ENCODE data around the gene STX10.

The STX10 gene

GRCh38 chr19:13099073-13099999, 50.8 kb downstream of the STX10 start:
- FAIRE-seq, result no peak

DNA sequence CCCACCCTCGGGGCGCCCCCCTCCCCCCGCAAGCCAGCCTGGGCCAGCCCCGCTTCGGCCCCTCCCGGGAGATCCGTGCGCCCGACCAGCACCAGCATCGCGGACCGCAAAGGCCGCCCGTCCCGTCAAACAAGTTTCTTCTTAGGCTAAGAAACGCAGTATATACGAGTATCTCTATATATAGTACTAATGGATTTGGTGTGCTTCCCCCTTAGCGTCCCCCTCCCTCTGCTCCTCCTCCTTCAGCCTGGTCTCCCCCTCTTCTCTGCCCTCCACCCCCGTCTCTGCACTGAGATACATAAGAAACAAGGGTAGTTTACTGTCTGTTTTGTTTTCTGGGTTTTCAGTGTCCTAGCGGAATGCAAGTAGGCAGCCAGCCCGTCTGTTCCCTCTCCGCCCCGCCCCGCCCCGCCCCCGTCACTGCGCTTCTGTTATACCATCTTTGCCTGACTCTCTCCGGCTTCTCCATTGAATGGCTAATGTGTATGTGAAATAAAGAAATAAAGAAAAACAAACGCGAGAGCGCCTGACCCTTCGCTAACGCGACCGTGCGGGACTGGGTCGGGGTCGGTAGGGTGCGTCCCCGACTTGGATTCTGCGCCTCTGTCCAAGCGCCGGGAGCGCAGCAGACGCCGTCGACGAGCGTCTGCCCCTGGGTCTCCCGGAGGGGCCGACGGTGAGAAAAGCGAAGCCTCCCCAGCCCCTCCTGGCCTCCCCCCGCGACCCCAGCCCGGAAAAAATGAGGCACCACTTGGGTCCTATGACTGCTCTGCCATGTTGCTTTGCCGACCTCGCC, 51.7 kb downstream of the STX10 start:
- FAIRE-seq, result no peak

DNA sequence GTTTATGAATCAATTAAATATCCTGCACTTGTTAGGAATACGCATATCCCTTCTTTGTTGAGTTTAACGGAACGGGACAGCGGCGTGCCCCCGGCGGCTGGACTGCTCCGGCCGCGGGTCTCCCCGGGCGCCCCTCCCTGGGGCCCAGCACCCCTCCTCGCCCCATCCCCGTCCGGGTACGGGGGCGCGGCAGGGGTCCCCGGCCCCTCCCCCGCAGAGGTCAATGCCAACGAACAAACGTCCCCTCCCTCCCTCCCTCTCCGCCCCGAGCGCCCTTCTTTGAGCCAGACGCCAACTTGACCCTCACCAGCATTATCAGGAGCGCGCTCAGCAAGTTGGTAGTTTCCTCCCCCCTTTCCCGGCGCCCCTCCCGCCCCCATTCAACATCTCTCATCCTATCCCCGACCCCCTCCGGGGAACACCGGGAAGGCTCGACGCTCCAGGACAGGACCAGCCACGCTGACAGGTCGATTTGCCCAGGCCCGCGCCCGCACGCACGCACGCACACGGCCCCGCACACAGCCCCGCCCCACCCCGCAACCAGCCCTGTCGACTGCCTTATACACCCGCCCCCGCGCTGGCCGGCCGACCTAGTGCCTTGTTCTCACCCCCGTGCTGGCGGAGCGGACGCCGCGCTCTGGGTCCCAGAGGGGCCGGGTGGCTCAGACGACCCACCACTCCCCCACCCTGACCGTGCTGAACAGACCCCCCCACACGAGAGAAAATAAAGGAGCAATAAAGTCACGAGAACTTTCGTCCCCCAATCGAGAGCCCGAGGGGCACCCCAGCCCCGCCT, 52.5 kb downstream of the STX10 start:
- no peak for FAIRE-seq

DNA sequence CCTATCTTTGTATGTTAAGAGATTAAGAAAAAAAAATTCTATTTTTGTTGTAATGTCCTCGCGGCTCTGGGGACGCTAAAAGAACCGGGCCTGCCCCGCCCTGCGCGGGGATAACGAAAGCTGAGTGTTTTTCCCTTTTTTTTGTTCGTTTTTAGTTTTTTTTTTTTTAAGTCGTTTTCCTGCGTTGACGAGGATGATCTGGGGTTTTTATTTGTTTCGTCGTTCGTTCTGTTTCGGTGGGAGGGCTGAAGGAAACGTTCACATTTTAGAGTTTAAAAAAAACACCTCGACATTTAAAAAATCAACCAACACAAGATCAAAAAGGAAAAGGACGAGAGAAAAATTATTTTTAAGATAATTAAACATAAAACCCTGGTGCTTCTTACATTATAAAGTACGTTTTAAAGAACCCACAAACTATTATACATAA, 53.1 kb downstream of the STX10 start:
- no peak for FAIRE-seq

- no peak for FAIRE-seq
Measured at GRCh38 chr19:13095934-13096927, 53.9 kb downstream of the STX10 start.

DNA sequence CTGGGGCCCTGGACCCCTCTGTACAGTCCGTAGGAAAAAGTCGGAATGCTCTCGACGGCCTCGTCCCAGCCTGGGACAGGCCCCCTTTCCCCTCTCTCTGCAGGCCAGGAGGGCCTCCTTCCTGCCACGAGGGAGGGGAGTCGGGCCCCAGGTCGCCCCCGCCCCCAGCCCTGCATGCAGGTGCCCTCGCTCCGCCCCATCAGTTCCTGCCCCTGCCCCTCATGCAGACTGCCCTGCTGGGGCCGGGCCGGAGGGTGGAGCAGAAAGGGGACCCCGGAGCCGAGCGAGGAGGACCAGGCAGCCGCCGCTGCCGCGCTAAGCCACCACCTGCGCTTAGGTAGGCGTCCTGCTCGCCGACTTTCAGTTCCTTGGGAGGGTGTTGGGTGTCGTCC, 54.8 kb downstream of the STX10 start:
- FAIRE-seq, result no peak

DNA sequence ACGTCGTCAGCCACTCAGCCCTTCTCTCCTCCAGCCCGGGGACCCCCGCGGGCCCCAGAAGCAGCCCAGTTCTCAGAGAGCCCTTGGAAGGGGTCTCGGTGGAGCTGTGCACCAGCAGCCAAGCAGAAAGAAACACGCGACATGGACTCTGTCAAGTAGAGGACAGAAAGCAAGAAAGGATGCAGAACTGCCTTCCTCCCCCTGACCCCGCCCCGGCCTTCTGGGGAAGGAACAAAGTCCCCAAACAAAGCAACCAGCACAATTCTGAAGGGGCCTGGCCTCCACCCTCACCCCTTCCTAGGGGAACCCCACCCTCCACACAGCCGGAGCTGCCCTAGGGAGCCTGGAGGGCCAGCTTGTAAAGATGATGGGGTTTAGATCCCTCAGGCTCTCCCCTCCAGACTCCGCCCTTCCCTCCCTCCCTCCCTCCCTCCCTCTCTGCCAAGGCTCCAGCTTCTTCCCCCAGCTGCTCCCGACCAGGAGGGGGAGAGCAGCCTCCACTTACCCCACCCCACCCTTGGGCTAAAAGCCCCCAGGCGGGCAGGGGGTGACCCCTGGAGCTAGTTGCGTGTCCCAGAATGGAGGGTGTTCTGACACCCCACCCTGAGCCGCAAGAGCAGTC, 55.3 kb downstream of the STX10 start:
- FAIRE-seq, result no peak

GRCh38 chr19:13094106-13094504, 56.1 kb downstream of the STX10 start:
- FAIRE-seq, result no peak
